SU-DHL-6 (cell line): ENCODE data around the gene LSP1.

ENCODE experiments used
- H2AFZ ChIP-seq: fragments of 200-600 bp; sonication (generic); 2 replicates; pipeline ENCODE4 v1.6.1; 2014; ENCODE audit warnings: low read depth, mild to moderate bottlenecking, moderate library complexity, mixed read lengths, antibody characterized with exemption, low read length; ENCODE audit not compliant: severe bottlenecking
- H3F3A ChIP-seq: fragments of 200-600 bp; shearing (Covaris generic); 2 replicates; pipeline ENCODE4 v1.6.0; 2016; ENCODE audit warnings: antibody characterized with exemption, mild to moderate bottlenecking; ENCODE audit not compliant: insufficient read depth
- H3K27ac ChIP-seq: fragments of 200-600 bp; sonication (generic); 2 replicates; pipeline ENCODE4 v1.5.1; 2016; ENCODE audit warnings: low read depth, mild to moderate bottlenecking, low read length, moderate library complexity, mixed read lengths
- H3K27me3 ChIP-seq: fragments of 200-600 bp; sonication (generic), shearing (Covaris generic); 2 replicates; pipeline ENCODE4 v1.6.0; 2014; ENCODE audit warnings: mild to moderate bottlenecking, low read length
- H3K36me3 ChIP-seq: fragments of 200-600 bp; sonication (generic); 2 replicates; pipeline ENCODE4 v1.6.1; 2014; ENCODE audit warnings: mild to moderate bottlenecking, low read length, mixed read lengths
- H3K4me2 ChIP-seq: fragments of 300-600, 200-600 bp; shearing (Covaris generic), sonication (generic); 2 replicates; pipeline ENCODE4 v1.6.0; 2014; ENCODE audit warnings: low read length, low read depth, mild to moderate bottlenecking; ENCODE audit not compliant: poor library complexity, severe bottlenecking
- H3K4me3 ChIP-seq: fragments of 200-600 bp; sonication (generic); 2 replicates; pipeline ENCODE4 v1.5.1; 2014; ENCODE audit warnings: antibody characterized with exemption, low read length, mild to moderate bottlenecking, mixed read lengths; ENCODE audit not compliant: insufficient read depth, poor library complexity, severe bottlenecking
- H3K79me2 ChIP-seq: fragments of 200-600 bp; sonication (generic); 2 replicates; pipeline ENCODE4 v1.6.1; 2014; ENCODE audit warnings: mild to moderate bottlenecking, low read length, moderate library complexity; ENCODE audit not compliant: insufficient read depth
- H3K9ac ChIP-seq: fragments of 200-600 bp; sonication (generic); 2 replicates; pipeline ENCODE4 v1.7.0; 2014; ENCODE audit warnings: mild to moderate bottlenecking, low read length
- H3K9me2 ChIP-seq: fragments of 200-600 bp; sonication (generic); replicated peaks from 2 replicates; pipeline ENCODE4 v1.6.1; 2014; ENCODE audit warnings: low read length; ENCODE audit not compliant: insufficient read depth
- H3K9me3 ChIP-seq: fragments of 200-600 bp; sonication (generic); 2 replicates; pipeline ENCODE4 v1.6.1; 2014; ENCODE audit warnings: low read length, mixed read lengths; ENCODE audit not compliant: insufficient read depth
- H4K20me1 ChIP-seq: fragments of 200-600 bp; sonication (generic); 2 replicates; pipeline ENCODE4 v1.6.1; 2014; ENCODE audit warnings: low read depth, mild to moderate bottlenecking, antibody characterized with exemption, low read length, moderate library complexity, mixed read lengths
- CTCF ChIP-seq: fragments of 200-600 bp; sonication (generic); IDR thresholded peaks from one replicate; pipeline ENCODE4 v1.5.1; 2017; ENCODE audit warnings: antibody characterized with exemption, mild to moderate bottlenecking, low read length, moderate library complexity; ENCODE audit not compliant: insufficient read depth, poor library complexity, severe bottlenecking
- EZH2phosphoT487 ChIP-seq: fragments of 200-600 bp; sonication (generic), shearing (Covaris generic); conservative IDR thresholded peaks from 2 replicates; pipeline ENCODE4 v1.6.1; 2018; ENCODE audit warnings: mild to moderate bottlenecking, antibody characterized with exemption, low read length, moderate library complexity, mixed read lengths

Gene LSP1

GRCh38 chr11:1836011-1836945 lies 16.6 kb upstream of the LSP1 start:
- no peaks in the 10 kb centered on the region for H3K36me3 ChIP-seq
- no peaks in the 10 kb centered on the region for H3K9me3 ChIP-seq
- H3K4me2 ChIP-seq = no peak overlapping the region
- no peaks in the 10 kb centered on the region for H3K27me3 ChIP-seq
- H3K27ac ChIP-seq = no peak overlapping the region
- H3K4me3 ChIP-seq = no peak overlapping the region
- no peaks in the 10 kb centered on the region for H4K20me1 ChIP-seq
- H3K9me2 ChIP-seq = no peaks in the 10 kb centered on the region
- H3F3A ChIP-seq = no peaks in the 10 kb centered on the region
- H2AFZ ChIP-seq = no peak overlapping the region
- H3K79me2 ChIP-seq = no peaks in the 10 kb centered on the region
- H3K9ac ChIP-seq = no peak overlapping the region
- no peak for TF ChIP-seq CTCF
- TF ChIP-seq EZH2phosphoT487 = no peak

DNA sequence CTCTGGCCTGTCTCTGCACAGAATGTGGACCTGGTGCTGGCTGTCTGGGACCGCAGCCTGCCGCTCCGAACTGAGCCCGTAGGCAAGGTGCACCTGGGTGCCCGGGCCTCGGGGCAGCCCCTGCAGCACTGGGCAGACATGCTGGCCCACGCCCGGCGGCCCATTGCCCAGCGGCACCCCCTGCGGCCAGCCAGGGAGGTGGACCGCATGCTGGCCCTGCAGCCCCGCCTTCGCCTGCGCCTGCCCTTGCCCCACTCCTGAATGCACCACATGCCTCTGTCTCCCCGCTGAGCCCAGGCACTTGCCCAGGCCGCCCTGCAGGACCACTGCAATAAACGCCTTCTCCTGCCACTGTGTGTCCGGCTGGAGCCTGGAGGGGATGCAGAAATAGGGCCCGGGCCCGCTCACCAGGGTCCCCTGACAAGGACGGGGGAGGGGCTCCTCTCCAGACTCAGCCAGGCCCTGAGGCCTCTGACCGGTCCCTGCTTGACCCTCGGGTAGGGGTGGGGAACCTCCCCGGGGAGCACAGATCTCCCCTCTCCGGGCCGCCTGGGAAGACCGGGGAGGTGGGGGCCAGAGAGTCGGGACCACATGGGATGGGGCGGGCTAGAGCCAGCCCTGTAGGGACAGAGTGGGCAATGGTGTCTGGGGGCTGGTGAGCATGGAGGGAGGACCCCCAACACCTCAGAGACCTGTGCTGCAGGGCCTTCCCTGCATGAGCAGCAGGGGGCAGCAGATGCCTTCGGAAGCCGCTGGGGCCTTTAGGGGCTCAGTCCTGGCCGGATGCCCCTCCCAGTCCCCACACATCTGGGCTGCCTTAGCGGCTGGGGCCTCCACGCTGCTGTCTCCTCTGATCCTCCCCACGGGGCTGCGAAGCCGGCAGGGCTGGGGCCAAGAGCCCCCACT lies 15.5 kb upstream of the LSP1 start:
- no peaks in the 10 kb centered on the region for H3K36me3 ChIP-seq
- no peaks in the 10 kb centered on the region for H3K9me3 ChIP-seq
- H3K9me2 ChIP-seq = no peaks in the 10 kb centered on the region
- H2AFZ ChIP-seq = no peak overlapping the region
- no peak overlapping the region; the same call in 1 of the 2 replicates for H3K9ac ChIP-seq
- H3K4me3 ChIP-seq = no peak overlapping the region
- no peaks in the 10 kb centered on the region for H3F3A ChIP-seq
- H3K27me3 ChIP-seq = no peaks in the 10 kb centered on the region
- no peaks in the 10 kb centered on the region for H3K79me2 ChIP-seq
- H3K27ac ChIP-seq = no peak overlapping the region
- no peaks in the 10 kb centered on the region for H4K20me1 ChIP-seq
- H3K4me2 ChIP-seq = no peak overlapping the region
- TF ChIP-seq CTCF = peak; percentile 94
- no peak for TF ChIP-seq EZH2phosphoT487

GRCh38 chr11:1838077-1838425 lies 14.8 kb upstream of the LSP1 start:
- Histone ChIP-seq H2AFZ (no peak overlapping the region), H3K4me2 (no peak overlapping the region), H3F3A (no peaks in the 10 kb centered on the region), H3K27ac (no peak overlapping the region), H3K9me2 (no peaks in the 10 kb centered on the region), H3K9me3 (no peaks in the 10 kb centered on the region), H3K27me3 (no peaks in the 10 kb centered on the region), H3K36me3 (no peaks in the 10 kb centered on the region), H3K4me3 (no peak overlapping the region), H4K20me1 (no peaks in the 10 kb centered on the region), H3K79me2 (no peaks in the 10 kb centered on the region), H3K9ac (no peak overlapping the region; the same call in 1 of the 2 replicates)
- TF ChIP-seq EZH2phosphoT487 (no peak), CTCF (no peak)
